Common myeloid progenitor, CD34-positive (primary cell): Measurements from ENCODE around the gene CREG2.

Source experiments
- CTCF ChIA-PET: fragments of 350-600 bp; sonication (Branson Sonifier 250); formaldehyde crosslinking; loops from one replicate; lab custom pipeline; 2021; ENCODE audit warnings: antibody characterized with exemption; lab: Charles Lee
- POLR2A ChIA-PET: fragments of 350-600 bp; sonication (Branson Sonifier 250); formaldehyde crosslinking; loops from one replicate; lab custom pipeline; 2021; ENCODE audit warnings: antibody characterized with exemption; lab: Charles Lee
- DNase-seq, 3 donors: peaks; one replicate each; pipeline versions ENCODE4 v3.0.0 to v3.0.0-alpha.2; 2013
- H3K27ac ChIP-seq, 2 experiments: 1 replicate in 1 of 2; 2 replicates in 1 of 2; pipeline ENCODE4 v1.7.0; 2013; ENCODE audit warnings: inconsistent platforms in 2 of 2, low read length in 2 of 2, mild to moderate bottlenecking in 2 of 2, low read depth in 1 of 2, moderate library complexity in 1 of 2; ENCODE audit not compliant: severe bottlenecking in 2 of 2, insufficient read depth in 1 of 2, poor library complexity in 1 of 2
- H3K27me3 ChIP-seq, 5 experiments: replicated peaks in 2 of 5; 1 replicate in 3 of 5; 2 replicates in 2 of 5; pipeline versions ENCODE4 v1.6.1 to v1.7.0; 2013; ENCODE audit warnings: low read length in 4 of 5, mild to moderate bottlenecking in 2 of 5, moderate library complexity in 2 of 5, inconsistent platforms in 1 of 5; ENCODE audit not compliant: insufficient read depth in 5 of 5, control insufficient read depth in 4 of 5
- H3K36me3 ChIP-seq, 4 experiments: 1 replicate in 2 of 4; 2 replicates in 2 of 4; pipeline versions ENCODE4 v1.6.1 to v1.7.0; 2013; ENCODE audit warnings: low read length in 3 of 4, control low read depth in 1 of 4, mild to moderate bottlenecking in 1 of 4; ENCODE audit not compliant: control insufficient read depth in 4 of 4, insufficient read depth in 4 of 4
- H3K4me1 ChIP-seq, 4 experiments: 1 replicate in 3 of 4; 2 replicates in 1 of 4; pipeline versions ENCODE4 v1.6.1 to v1.7.1; 2013; ENCODE audit warnings: low read length in 3 of 4, mild to moderate bottlenecking in 3 of 4, control low read depth in 1 of 4, inconsistent platforms in 1 of 4, moderate library complexity in 1 of 4; ENCODE audit not compliant: control insufficient read depth in 4 of 4, insufficient read depth in 4 of 4; ENCODE audit errors: control extremely low read depth in 1 of 4
- H3K4me3 ChIP-seq, 7 experiments: 1 replicate in 4 of 7; 2 replicates in 3 of 7; pipeline versions ENCODE4 v1.5.1 to v1.7.0; 2013; ENCODE audit warnings: mild to moderate bottlenecking in 7 of 7, low read length in 6 of 7, moderate library complexity in 6 of 7, inconsistent platforms in 2 of 7, low read depth in 2 of 7, control low read depth in 1 of 7; ENCODE audit not compliant: insufficient read depth in 4 of 7, control insufficient read depth in 1 of 7; ENCODE audit errors: extremely low read depth in 1 of 7
- H3K9me3 ChIP-seq, 5 experiments: 1 replicate in 4 of 5; 2 replicates in 1 of 5; pipeline versions ENCODE4 v1.6.1 to v1.7.1; 2013; ENCODE audit warnings: low read length in 4 of 5, mild to moderate bottlenecking in 2 of 5, inconsistent platforms in 1 of 5, low read depth in 1 of 5, moderate library complexity in 1 of 5; ENCODE audit not compliant: control insufficient read depth in 4 of 5, insufficient read depth in 2 of 5; ENCODE audit errors: control extremely low read depth in 1 of 5
- WGBS: methylation state at CpG from one replicate; pipeline ENCODE4 v1.1.5; 2013; ENCODE audit not compliant: insufficient coverage; 5-methylcytosine and 5-hydroxymethylcytosine counted together

CREG2 gene

GRCh38 chr2:101418460-101419095 is 31.3 kb upstream of the CREG2 start:
- CTCF ChIA-PET = interaction anchor here (0.5 to 4.9 kb wide), 30 partner anchors 8 to 467 kb away, joined by 3 to 43 read pairs (median 4); partner anchors contain the start of genes CREG2 and RFX8
- H3K27ac ChIP-seq = no peak overlapping the region
- H3K27me3 ChIP-seq = no peaks in the 10 kb centered on the region
- H3K4me1 ChIP-seq = no peaks in the 10 kb centered on the region
- no peaks in the 10 kb centered on the region for H3K36me3 ChIP-seq
- H3K4me3 ChIP-seq = no peak overlapping the region
- DNase-seq = no peak
- POLR2A ChIA-PET = interaction anchor here (0.6 kb wide), 1 partner anchor 151 kb away, joined by 3 read pairs; no protein-coding TSS in a partner anchor
- 91% methylated on average over 10 of the region's 12 CpGs for WGBS
- H3K9me3 ChIP-seq = peaks cover 0 to 4% (median 0%) of the 10 kb centered on the region in 5 experiments

- Histone ChIP-seq H3K36me3 (no peaks in the 10 kb centered on the region), H3K4me1 (no peaks in the 10 kb centered on the region), H3K27ac (no peak overlapping the region), H3K4me3 (no peak overlapping the region), H3K9me3 (peaks cover 0 to 4% (median 0%) of the 10 kb centered on the region in 5 experiments), H3K27me3 (no peaks in the 10 kb centered on the region)
- DNase-seq = no peak
- WGBS = 94% methylated on average over 5 of the region's 5 CpGs
- CTCF ChIA-PET = interaction anchor here (0.9 to 4.9 kb wide), 10 partner anchors 9 to 419 kb away, joined by 3 to 43 read pairs (median 13); partner anchors contain the start of gene CREG2
- POLR2A ChIA-PET = no interaction called here
Measured at GRCh38 chr2:101416609-101417008, 29.3 kb upstream of the CREG2 start.

- peaks cover 0 to 4% (median 0%) of the 10 kb centered on the region in 5 experiments for H3K9me3 ChIP-seq
Measured at GRCh38 chr2:101415884-101416283, 28.6 kb upstream of the CREG2 start.

GRCh38 chr2:101415220-101415619 is 27.9 kb upstream of the CREG2 start:
- no peaks in the 10 kb centered on the region for H3K4me1 ChIP-seq
- 100% methylated on average over 1 of the region's 2 CpGs for WGBS
- ChIA-PET CTCF (interaction anchor here (1.2 to 2.0 kb wide), 3 partner anchors 28 to 417 kb away, joined by 4 to 5 read pairs (median 4); partner anchors contain the start of gene CREG2), POLR2A (no interaction called here)
- H3K9me3 ChIP-seq = peaks cover 0 to 4% (median 0%) of the 10 kb centered on the region in 5 experiments
- DNase-seq = no peak
- no peak overlapping the region for H3K4me3 ChIP-seq
- H3K27ac ChIP-seq = no peak overlapping the region
- H3K36me3 ChIP-seq = no peaks in the 10 kb centered on the region
- H3K27me3 ChIP-seq = no peaks in the 10 kb centered on the region

More at GRCh38 chr2:101415884-101416283, 28.6 kb upstream of the CREG2 start:
- 98% methylated on average over 3 of the region's 3 CpGs for WGBS
- no peak for DNase-seq
- ChIA-PET CTCF (interaction anchor here (0.9 to 2.0 kb wide), 3 partner anchors 29 to 416 kb away, joined by 4 to 5 read pairs (median 4); partner anchors contain the start of gene CREG2), POLR2A (no interaction called here)
- Histone ChIP-seq H3K4me1 (no peaks in the 10 kb centered on the region), H3K27ac (no peak overlapping the region), H3K4me3 (no peak overlapping the region), H3K27me3 (no peaks in the 10 kb centered on the region), H3K36me3 (no peaks in the 10 kb centered on the region)

- 95% methylated on average over 8 of the region's 9 CpGs for WGBS
- CTCF ChIA-PET = interaction anchor here (2.0 kb wide), 1 partner anchor 25 kb away, joined by 6 read pairs; the partner anchor contains the start of gene CREG2
Measured at GRCh38 chr2:101412092-101412694, 24.9 kb upstream of the CREG2 start.

GRCh38 chr2:101410746-101411145 is 23.4 kb upstream of the CREG2 start:
- Histone ChIP-seq H3K36me3 (no peaks in the 10 kb centered on the region), H3K27me3 (no peaks in the 10 kb centered on the region), H3K4me3 (no peak overlapping the region), H3K9me3 (peaks cover 0 to 4% (median 0%) of the 10 kb centered on the region in 5 experiments), H3K4me1 (peaks cover 5 to 15% (median 6%) of the 10 kb centered on the region in 4 experiments), H3K27ac (no peak overlapping the region)
- POLR2A ChIA-PET = no interaction called here
- WGBS = 98% methylated on average over 4 of the region's 5 CpGs
- no peak for DNase-seq
- CTCF ChIA-PET = interaction anchor here (0.8 to 2.0 kb wide), 3 partner anchors 8 to 69 kb away, joined by 3 to 6 read pairs (median 5); partner anchors contain the start of gene CREG2

More at GRCh38 chr2:101412092-101412694, 24.9 kb upstream of the CREG2 start:
- H3K36me3 ChIP-seq = no peaks in the 10 kb centered on the region
- H3K4me1 ChIP-seq = peaks cover 0 to under 1% (median 0%) of the 10 kb centered on the region in 4 experiments
- peaks cover 0 to 4% (median 0%) of the 10 kb centered on the region in 5 experiments for H3K9me3 ChIP-seq
- DNase-seq = no peak
- POLR2A ChIA-PET = no interaction called here
- no peak overlapping the region for H3K4me3 ChIP-seq
- no peaks in the 10 kb centered on the region for H3K27me3 ChIP-seq
- H3K27ac ChIP-seq = no peak overlapping the region
